SK-N-SH (cell line): ENCODE results near the gene NADSYN1.

Experiments used
- CTCF ChIP-seq: fragments of 200-600 bp; sonication (generic); IDR thresholded peaks from 2 replicates; pipeline ENCODE4 v1.6.1; 2017; ENCODE audit warnings: antibody characterized with exemption, mild to moderate bottlenecking, moderate library complexity
- EP300 ChIP-seq, 2 experiments: IDR thresholded peaks; 2 replicates each; pipeline versions ENCODE4 v1.4.0 to v1.6.1; 2012; ENCODE audit warnings: borderline replicate concordance in 1 of 2, low read depth in 1 of 2, low read length in 1 of 2
- RAD21 ChIP-seq: IDR thresholded peaks from 2 replicates; pipeline ENCODE4 v1.6.1; 2012; ENCODE audit warnings: mild to moderate bottlenecking, low read length
- YY1 ChIP-seq: IDR thresholded peaks from 2 replicates; pipeline ENCODE4 v1.4.0; 2012; ENCODE audit warnings: low read depth, mild to moderate bottlenecking
- TF ChIP-seq, protein P1 (sequence below): IDR thresholded peaks from 2 replicates; pipeline ENCODE4 v1.6.1; 2012; ENCODE audit warnings: mild to moderate bottlenecking, low read depth, low read length, moderate library complexity

- no peak for TF ChIP-seq YY1
- TF ChIP-seq RAD21: no peak
- TF ChIP-seq EP300 (IDR thresholded peaks at IDR 0.05; ENCODE audit: borderline replicate concordance in 1 of 2, low read depth in 1 of 2, low read length in 1 of 2): no peak
- TF ChIP-seq, protein P1, sequence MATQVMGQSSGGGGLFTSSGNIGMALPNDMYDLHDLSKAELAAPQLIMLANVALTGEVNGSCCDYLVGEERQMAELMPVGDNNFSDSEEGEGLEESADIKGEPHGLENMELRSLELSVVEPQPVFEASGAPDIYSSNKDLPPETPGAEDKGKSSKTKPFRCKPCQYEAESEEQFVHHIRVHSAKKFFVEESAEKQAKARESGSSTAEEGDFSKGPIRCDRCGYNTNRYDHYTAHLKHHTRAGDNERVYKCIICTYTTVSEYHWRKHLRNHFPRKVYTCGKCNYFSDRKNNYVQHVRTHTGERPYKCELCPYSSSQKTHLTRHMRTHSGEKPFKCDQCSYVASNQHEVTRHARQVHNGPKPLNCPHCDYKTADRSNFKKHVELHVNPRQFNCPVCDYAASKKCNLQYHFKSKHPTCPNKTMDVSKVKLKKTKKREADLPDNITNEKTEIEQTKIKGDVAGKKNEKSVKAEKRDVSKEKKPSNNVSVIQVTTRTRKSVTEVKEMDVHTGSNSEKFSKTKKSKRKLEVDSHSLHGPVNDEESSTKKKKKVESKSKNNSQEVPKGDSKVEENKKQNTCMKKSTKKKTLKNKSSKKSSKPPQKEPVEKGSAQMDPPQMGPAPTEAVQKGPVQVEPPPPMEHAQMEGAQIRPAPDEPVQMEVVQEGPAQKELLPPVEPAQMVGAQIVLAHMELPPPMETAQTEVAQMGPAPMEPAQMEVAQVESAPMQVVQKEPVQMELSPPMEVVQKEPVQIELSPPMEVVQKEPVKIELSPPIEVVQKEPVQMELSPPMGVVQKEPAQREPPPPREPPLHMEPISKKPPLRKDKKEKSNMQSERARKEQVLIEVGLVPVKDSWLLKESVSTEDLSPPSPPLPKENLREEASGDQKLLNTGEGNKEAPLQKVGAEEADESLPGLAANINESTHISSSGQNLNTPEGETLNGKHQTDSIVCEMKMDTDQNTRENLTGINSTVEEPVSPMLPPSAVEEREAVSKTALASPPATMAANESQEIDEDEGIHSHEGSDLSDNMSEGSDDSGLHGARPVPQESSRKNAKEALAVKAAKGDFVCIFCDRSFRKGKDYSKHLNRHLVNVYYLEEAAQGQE: no peak
- no peak for TF ChIP-seq CTCF
These were observed 6.9 kb upstream of the NADSYN1 start for GRCh38 chr11:71446150-71446549.
